ENCODE data around the gene DNAJC3. TPM values are rescaled to one million over a fixed set of nuclear protein-coding genes. Genes with fewer than 3 reads are reported as not detected.

DNAJC3 gene
- total and polyA plus RNA-seq, 2 of the 8 experiments (the other 6 are each of a cell fraction or from before 2014, with no cell fraction given) = 4.3 to 24.1 TPM

GRCh38 chr13:95834134-95834765, 157.3 kb downstream of the DNAJC3 start (continued):
- TF ChIP-seq GTF2F1 (IDR thresholded peaks at IDR 0.05; ENCODE audit: borderline replicate concordance, low read depth, low read length) = no peak
- TF ChIP-seq, protein P1, sequence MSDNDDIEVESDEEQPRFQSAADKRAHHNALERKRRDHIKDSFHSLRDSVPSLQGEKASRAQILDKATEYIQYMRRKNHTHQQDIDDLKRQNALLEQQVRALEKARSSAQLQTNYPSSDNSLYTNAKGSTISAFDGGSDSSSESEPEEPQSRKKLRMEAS (IDR thresholded peaks at IDR 0.05) = no peak
- no peak for TF ChIP-seq RBBP5 (IDR thresholded peaks at IDR 0.05; ENCODE audit: borderline replicate concordance, low read depth, low read length)
